Measurements from ENCODE around the gene PCED1A.
A peak's percentile ranks its signal among the peaks of the same experiment; 100 is the strongest.

The PCED1A gene

GRCh38 chr20:2840138-2840966 is at the start of gene PCED1A, which contains the start of gene VPS16:
Gene PCED1A, minus strand, starts transcription at chr20:2840655. Its CDS starts 743 bp downstream, at chr20:2839912.
Gene VPS16, plus strand, starts transcription at chr20:2840745. Its CDS starts 30 bp downstream, at chr20:2840775.
- no peak for TF ChIP-seq CTCF (IDR thresholded peaks at IDR 0.05; ENCODE audit: low read depth, low read length)
- H3K4me3 ChIP-seq (ENCODE audit: low read depth, low read length): peak within 1 kb of the TSS; percentile 81

DNA sequence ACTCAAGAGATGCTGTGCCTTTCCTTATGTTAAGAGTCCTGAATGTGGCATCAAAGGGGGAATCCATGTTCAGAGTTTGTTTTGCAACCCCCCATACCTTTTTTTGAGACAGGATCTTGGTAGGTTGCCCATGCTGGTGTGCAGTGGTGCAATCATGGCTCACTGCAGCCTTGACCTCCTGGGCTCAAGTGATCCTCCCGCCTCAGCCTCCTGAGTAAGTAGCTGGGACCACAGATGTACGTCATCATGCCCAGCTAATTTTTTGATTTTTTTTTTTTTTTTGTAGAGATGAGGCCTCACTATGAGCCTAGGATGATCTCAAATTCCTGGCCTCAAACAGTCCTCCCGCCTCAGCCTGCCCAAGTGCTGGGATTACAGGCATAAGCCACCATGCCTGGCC is 49.3 kb upstream of the PCED1A start:
- no peak overlapping the region for H3K4me3 ChIP-seq (ENCODE audit: low read depth, low read length)
- TF ChIP-seq CTCF (IDR thresholded peaks at IDR 0.05; ENCODE audit: low read depth, low read length): no peak

- TF ChIP-seq CTCF (IDR thresholded peaks at IDR 0.05; ENCODE audit: low read depth, low read length): no peak
- H3K4me3 ChIP-seq (ENCODE audit: low read depth, low read length): no peak overlapping the region
These were observed 48.8 kb upstream of the PCED1A start for GRCh38 chr20:2889209-2889608.

GRCh38 chr20:2888224-2888955 is 47.9 kb upstream of the PCED1A start:
- no peak for TF ChIP-seq CTCF (IDR thresholded peaks at IDR 0.05; ENCODE audit: low read depth, low read length)
- H3K4me3 ChIP-seq (ENCODE audit: low read depth, low read length): no peak overlapping the region

DNA sequence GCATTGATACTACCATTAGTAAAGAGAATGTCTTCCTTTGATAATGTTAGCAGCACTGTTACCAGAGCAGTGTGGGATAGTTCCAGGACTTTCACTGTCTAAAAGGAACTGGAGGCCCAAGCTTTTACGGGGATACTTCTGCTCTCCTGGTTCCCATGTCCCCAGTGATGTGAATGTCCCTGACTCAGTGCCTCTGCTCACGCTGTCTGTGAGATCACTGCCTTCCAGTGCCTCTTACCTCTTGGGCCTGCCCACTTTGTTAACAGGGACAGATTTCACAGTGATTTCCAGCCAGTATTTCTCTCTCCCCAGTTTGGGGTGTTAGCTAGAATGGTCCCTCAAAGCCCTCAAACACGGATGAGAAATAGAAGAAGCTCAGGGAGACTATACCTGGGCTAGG is 47.3 kb upstream of the PCED1A start:
- no peak for TF ChIP-seq CTCF (IDR thresholded peaks at IDR 0.05; ENCODE audit: low read depth, low read length)
- no peak overlapping the region for H3K4me3 ChIP-seq (ENCODE audit: low read depth, low read length)

DNA sequence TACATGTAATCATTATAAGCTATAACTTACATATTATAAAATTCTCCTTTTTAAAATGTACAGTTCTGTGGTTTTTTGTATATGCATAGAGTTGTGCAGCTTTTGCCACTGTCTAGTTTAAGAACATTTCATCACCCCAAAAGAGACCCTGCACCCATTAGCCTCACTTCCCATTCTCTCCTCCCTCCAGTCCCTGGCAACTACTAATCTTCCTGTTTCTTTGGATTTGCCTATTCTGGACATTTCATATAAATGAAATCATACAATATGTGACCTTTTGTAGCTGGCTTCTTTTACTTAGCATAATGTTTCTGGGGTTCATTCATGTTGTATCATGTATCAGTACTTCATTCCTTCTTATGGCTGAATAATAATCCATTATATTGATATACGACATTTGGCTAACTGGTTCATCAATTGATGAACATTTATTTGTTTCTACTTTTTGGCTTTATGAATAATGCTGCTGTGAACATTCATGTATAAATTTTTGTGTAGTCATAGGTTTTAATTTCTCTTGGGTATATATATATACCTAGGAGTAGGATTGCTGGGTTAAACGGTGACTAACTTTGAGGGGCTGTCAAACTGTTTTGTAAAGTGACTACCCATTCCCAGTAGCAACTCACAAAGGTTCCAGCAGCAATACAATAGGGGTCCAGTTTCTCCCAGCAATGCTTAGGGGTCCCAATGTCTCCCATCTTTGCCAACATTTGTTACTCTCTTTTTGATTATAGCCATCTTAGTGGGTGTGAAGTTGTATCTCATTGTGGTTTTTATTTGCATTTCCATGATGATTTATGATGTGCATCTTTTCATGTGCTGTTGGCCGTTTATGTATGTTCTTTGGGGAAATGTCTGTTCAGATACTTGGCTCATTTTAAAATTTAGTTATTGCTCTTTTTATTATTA is 43.5 kb upstream of the PCED1A start:
- no peak for TF ChIP-seq CTCF (IDR thresholded peaks at IDR 0.05; ENCODE audit: low read depth, low read length)
- no peak overlapping the region for H3K4me3 ChIP-seq (ENCODE audit: low read depth, low read length)
